GM18873 (cell line): ENCODE results near the gene CTR9.

Experiments
- ATAC-seq: cut with Tn5 transposase; IDR thresholded peaks from one replicate; pipeline ENCODE4 v1.9.1; 2021; ENCODE audit warnings: mild to moderate bottlenecking, moderate library complexity, moderate number of reproducible peaks; ENCODE audit not compliant: unreplicated experiment, low FRiP score

The CTR9 gene

DNA sequence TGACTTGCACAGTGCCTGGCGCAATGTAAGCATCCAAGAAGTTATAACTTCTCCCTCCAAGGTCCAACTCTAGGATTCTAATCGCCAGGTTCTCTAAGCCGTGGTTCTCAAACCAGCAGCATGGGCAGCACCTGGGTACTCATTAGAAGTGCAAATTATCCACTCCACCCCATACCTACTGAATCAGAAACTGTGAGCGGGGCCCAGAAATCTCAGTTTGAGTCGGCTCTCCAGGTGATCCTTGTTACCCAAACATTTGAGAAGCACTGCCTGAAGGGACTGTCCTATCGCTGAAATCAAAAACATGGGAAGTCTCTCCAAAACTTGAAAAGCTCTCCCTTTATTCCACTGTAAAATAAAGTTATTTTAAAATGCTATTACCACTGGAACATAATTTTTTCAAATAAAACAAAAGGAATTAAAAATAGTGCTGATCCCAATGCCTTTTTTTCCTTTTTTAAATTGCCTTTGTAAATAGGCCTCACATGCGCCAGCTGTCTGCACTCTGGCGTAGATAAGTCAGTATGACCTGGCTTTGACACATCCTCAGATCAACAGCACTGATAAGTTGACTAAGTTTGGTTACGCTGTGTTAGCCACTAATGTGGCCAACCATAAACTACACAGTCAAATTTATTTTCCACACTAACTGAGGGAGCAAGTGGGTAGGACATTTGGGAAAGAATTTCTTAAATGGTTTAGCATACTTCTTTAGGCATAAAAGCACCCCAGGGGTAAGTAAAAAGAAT lies 8.4 kb upstream of the CTR9 start:
- no peak for ATAC-seq

- ATAC-seq, result no peak
Measured at GRCh38 chr11:10743354-10744000, 7.6 kb upstream of the CTR9 start.

DNA sequence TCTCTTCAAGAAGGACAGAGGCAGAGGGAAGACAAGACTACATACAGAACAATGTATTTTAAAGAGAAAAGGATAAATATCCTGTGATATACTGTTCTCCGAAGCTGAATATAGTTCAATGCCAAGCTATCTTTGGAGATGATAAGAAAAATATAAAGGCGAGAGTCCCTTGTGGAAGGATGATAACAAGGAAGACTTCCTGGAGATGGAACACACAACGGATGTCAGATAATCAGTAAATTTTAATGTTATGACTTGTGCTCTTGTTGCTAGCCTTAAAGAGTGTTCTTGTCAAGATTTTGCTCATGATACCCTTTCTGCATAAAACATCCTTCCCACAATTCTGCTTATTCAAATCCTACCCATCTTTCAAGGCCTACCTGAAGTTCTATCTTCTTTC lies 6.8 kb upstream of the CTR9 start:
- no peak for ATAC-seq

GRCh38 chr11:10746871-10747270 lies 4.2 kb upstream of the CTR9 start:
- no peak for ATAC-seq

DNA sequence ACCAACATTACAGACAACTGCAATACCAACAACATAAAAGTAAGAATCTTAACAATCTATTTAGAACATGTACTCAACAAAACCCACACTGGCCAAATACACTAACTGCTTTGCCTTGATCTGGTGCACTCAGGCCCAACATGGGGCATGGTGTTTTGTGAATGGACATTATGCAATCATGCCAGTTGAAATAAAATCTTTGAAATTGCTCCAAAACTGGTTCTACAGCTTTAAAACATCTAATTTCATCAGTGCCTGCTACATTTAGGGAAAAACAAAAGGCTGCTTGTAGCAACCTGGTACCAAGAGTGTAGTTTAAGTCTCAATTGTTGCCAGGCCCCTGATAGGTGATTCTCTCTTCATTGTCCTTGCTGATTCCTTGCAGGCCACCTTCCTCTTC lies 3.3 kb upstream of the CTR9 start:
- ATAC-seq, result no peak

GRCh38 chr11:10749476-10749875 lies 1.6 kb upstream of the CTR9 start:
- ATAC-seq, result no peak

DNA sequence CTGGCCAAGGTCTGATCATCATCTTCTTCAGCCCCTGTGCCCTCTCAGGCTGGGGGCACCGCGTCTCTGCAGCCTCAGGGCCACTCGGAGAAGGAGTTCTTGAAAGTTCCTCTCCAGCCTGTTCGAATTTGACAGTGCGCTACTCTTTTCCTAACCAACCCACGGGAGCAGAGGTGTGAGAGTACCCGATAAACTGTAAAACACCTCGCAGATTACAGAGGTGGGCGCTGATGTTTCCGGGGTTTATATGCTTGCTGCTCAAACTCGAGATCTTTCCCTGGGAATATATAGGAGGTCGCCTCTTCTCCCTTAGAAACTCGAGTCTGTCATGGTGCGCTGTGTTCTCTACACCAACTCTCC lies 515 bp downstream of the CTR9 start:
- peak; percentile 21 for ATAC-seq

- ATAC-seq, result no peak
Measured at GRCh38 chr11:10752061-10752460, 1.0 kb downstream of the CTR9 start.

DNA sequence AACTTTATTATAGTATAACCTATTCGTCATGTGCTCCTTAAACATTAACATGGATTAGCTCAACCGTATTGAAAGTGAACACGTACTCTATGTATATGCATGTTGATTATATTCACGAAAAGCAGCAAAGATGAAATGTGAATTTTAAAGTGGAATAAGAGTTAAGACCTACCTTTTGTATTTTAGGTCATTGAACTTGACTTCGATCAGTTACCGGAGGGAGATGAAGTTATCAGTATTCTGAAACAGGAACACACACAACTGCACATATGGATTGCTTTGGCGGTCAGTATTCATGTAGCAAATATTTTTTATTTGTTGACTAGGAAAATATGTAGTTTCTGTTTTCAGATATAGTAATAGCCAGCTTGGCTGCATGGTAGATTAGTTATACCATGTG lies 1.4 kb downstream of the CTR9 start:
- no peak for ATAC-seq

DNA sequence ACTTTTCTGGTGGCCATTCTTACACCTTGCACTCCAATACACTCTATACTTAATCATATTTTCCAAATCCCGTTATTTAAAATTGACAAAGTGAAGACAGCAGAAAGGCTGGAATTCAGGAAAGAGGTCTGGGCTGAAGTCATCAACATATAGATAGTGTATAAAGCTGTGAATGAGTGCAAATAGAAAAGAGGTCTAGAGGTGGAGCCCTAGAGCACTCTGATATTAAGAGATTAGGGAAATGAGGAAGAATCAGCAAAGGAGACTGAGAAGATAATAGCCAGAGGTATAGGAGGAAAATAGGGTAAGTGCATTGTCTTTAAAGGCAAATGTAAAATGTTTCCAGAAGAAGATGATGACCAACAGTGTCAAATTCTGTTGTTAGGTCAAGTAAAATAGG lies 7.9 kb downstream of the CTR9 start:
- no peak for ATAC-seq

DNA sequence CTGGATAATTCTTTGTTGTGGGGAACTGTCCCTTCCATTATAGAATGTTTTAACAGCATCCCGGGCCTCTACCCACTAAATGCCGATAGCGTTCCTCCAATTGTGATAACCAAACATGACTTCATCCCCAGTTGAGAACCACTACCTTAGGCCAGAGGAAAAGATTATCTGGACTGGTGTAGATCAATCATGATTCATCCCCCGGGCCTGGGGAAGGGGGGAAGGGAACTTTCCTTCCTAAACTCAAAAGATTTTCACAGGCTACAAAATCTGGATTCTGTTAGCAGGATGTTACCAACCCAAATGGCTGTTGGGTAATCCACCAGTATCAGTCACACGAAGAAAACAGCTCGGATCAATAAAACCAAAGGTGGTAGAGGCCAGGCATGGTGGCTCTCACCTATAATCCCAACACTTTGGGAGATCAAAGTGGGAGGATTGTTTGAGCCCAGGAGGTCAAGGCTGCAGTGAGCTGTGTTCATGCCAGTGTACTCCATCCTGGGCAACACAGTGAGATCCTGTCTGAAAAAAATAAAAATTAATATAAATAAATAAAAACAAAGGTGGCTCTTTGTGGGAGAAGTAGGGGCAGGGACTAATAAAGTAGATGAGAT lies 10.1 kb downstream of the CTR9 start:
- ATAC-seq, result no peak

- peak; percentile 70 for ATAC-seq
Measured at GRCh38 chr11:10762185-10762584, 11.1 kb downstream of the CTR9 start.

DNA sequence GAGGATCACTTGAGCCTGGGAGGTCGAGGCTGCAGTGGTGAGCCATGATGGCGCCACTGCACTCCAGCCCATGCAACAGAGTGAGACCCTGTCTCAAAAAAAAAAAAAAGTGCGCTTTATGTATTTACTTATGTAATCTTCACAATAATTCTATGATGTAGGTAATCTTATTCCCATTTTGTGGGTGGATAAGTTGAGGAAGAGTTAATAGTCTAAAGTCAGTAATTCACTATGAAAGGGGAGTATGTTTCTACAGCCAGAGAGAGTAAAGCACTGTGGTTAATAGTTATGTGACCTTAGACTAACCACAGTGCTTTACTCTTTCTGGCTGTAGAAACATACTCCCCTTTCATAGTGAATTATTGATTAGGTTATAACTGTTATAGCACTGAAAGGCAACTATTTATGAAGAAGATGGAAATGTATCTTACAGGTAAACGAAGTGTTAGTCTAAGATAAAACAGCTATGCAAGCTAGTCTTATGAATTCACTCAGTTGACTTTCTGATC lies 11.9 kb downstream of the CTR9 start:
- ATAC-seq, result no peak

DNA sequence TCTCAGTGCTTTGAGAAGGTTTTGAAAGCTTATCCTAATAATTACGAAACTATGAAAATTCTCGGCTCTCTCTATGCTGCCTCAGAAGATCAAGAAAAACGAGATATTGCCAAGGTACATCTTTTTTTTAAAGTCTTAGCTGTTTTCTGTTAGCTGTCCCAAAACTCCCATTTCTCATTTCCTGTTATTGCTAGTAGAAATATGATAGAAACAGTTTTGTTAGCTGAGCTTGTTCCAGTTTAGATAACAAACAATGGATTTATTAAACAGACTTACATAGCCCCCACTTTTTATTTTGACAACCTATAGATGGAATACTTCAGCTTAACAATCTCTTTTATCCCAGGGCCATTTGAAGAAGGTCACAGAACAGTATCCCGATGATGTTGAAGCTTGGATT lies 12.7 kb downstream of the CTR9 start:
- no peak for ATAC-seq

DNA sequence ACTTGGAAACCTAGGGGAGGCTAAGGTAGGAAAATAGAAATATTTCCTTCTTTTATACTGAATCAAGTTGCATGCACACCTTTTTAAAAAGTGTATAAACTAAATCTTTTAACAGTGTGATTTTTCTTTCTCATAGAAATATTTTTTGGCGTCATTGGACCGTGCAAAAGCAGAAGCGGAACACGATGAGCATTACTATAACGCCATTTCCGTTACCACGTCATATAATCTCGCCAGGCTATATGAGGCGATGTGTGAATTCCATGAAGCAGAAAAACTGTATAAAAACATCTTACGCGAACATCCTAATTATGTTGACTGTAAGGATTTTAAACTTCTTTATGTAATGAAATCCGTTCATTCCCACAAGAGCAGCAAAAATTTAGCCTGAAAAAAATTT lies 13.4 kb downstream of the CTR9 start:
- ATAC-seq, result no peak

- no peak for ATAC-seq
Measured at GRCh38 chr11:10770626-10771254, 19.7 kb downstream of the CTR9 start.

GRCh38 chr11:10771457-10771856 lies 20.4 kb downstream of the CTR9 start:
- no peak for ATAC-seq

GRCh38 chr11:10774811-10775210 lies 23.8 kb downstream of the CTR9 start:
- ATAC-seq, result no peak

DNA sequence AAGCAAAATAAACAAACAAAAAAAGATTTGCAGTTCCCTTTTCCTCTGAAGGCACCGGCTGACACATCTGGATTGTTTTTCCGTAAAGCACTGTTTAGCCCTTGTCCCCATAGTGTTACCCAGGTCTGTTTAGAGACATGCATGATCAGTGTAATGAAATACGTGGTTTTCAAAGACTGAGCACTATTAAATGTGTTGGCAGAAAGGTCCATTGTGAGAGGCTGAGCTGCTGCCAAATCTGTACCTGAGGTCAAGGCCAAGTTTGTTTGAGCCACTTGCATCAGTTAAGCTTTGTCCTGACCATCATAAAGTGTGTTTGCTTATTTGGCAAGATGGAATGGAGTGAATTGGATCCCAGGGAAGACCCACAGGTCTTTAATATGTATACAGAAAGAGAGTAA lies 26.3 kb downstream of the CTR9 start:
- ATAC-seq, result no peak

DNA sequence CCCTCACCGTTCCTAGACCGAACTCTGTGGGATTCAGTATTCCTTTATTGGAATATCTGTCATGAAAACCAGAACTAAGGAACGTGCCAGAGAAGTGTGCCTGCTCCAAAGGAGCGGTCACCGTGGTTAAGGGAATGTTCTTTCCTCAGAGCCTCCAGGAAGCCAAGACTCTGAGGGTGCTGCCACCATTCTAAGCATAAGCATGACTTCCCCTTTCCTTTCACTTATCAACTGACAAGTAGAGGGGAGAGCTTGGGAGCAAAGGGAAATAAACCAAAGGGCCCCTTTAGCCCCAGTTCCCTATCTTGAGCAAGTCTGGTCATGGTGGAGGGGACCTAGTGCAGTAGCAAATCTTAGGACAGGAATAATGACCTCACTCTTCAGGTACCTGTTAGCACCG lies 26.8 kb downstream of the CTR9 start:
- no peak for ATAC-seq

DNA sequence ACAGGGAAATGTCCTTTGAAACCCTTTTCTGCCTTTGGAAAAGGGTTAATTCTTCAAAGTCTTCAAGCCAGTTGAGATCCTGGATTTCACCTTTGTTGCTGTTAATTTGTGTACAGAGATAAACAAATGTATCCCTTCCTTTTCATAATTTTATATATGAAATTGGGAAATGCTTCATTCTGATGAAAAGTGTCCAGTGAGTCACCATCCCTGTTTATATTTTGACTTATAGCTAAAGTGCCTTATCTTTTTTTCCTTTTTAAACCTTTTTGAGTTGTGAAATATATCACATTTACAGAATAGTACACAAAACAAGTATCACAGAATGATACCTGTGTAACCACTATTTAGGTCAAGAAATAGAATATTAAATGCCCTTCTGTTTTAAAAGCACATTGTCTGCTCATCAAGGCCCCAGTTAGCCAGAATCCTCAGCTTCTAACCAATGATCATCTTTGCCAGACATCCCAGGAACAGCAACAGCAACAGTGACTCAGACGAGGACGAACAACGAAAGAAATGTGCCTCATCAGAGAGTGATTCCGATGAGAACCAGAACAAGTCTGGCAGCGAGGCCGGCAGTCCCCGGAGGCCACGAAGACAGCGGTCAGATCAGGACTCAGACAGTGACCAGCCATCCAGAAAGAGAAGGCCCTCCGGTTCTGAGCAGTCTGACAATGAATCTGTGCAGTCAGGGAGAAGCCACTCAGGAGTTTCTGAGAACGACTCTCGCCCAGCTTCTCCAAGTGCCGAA lies 27.3 kb downstream of the CTR9 start:
- no peak for ATAC-seq
